GM10266 (cell line): Measurements from ENCODE around the gene SLC22A3.

ENCODE experiments used
- DNase-seq: peaks from one replicate; pipeline ENCODE4 v3.0.0; 2012; ENCODE audit errors: extremely low spot score
- CTCF ChIP-seq: IDR thresholded peaks from 2 replicates; pipeline ENCODE4 v1.5.1; 2012; ENCODE audit warnings: mild to moderate bottlenecking, low read depth; ENCODE audit not compliant: control insufficient read depth, insufficient read depth; ENCODE audit errors: missing control alignments

Gene SLC22A3

GRCh38 chr6:160305926-160306713, 42.1 kb upstream of the SLC22A3 start:
- DNase-seq, result no peak
- TF ChIP-seq CTCF, result no peak

GRCh38 chr6:160309718-160310117, 38.5 kb upstream of the SLC22A3 start:
- TF ChIP-seq CTCF, result no peak
- DNase-seq, result no peak

- DNase-seq, result no peak
- TF ChIP-seq CTCF, result no peak
Measured at GRCh38 chr6:160312900-160313299, 35.3 kb upstream of the SLC22A3 start.

GRCh38 chr6:160315310-160315709, 32.9 kb upstream of the SLC22A3 start:
- DNase-seq, result no peak
- TF ChIP-seq CTCF, result no peak

GRCh38 chr6:160316261-160316660, 31.9 kb upstream of the SLC22A3 start:
- TF ChIP-seq CTCF, result no peak
- no peak for DNase-seq

- DNase-seq, result no peak
- TF ChIP-seq CTCF, result no peak
Measured at GRCh38 chr6:160319246-160319645, 28.9 kb upstream of the SLC22A3 start.

GRCh38 chr6:160321729-160322505, 26.3 kb upstream of the SLC22A3 start:
- no peak for DNase-seq
- no peak for TF ChIP-seq CTCF
